Erythroblast (primary cell): ENCODE results near the gene LMBRD2.

ENCODE experiments used
- DNase-seq, 2 experiments: peaks; one replicate each; lab custom pipeline; 2025; lab: John Stamatoyannopoulos, UW
- GATA1 ChIP-seq: IDR thresholded peaks from 2 replicates; pipeline ENCODE4 v1.6.1; 2011; ENCODE audit warnings: low read depth, mild to moderate bottlenecking, control low read depth, low read length, moderate library complexity
- POLR2A ChIP-seq: IDR thresholded peaks from 2 replicates; pipeline ENCODE4 v1.6.1; 2011; ENCODE audit warnings: mild to moderate bottlenecking, low read length

LMBRD2 gene

DNA sequence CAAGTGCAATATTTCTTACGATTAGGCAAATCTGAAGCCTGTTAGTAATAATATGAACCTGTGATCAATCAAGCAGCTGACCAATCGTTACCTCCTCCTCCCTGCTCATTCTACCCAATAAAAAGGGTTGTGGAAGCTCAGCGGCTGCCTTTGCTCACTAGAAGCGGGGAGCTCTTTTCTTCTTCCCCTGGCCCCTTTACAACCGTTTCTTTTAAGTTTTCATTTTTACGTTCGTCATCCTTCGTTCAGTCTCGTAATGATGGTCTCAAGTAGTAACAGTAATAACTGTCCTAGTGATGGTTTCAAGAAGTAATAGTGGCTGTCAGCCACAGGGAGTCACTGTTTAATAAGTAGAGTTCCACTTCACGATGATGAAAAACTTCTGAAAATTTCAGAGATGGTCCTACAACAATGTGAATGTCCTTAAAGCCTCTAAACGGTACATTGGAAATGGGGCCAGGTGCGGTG is 91.2 kb downstream of the LMBRD2 start:
- TF ChIP-seq GATA1: no peak
- no peak for TF ChIP-seq POLR2A
- DNase-seq: peak; percentile 4 to 14

DNA sequence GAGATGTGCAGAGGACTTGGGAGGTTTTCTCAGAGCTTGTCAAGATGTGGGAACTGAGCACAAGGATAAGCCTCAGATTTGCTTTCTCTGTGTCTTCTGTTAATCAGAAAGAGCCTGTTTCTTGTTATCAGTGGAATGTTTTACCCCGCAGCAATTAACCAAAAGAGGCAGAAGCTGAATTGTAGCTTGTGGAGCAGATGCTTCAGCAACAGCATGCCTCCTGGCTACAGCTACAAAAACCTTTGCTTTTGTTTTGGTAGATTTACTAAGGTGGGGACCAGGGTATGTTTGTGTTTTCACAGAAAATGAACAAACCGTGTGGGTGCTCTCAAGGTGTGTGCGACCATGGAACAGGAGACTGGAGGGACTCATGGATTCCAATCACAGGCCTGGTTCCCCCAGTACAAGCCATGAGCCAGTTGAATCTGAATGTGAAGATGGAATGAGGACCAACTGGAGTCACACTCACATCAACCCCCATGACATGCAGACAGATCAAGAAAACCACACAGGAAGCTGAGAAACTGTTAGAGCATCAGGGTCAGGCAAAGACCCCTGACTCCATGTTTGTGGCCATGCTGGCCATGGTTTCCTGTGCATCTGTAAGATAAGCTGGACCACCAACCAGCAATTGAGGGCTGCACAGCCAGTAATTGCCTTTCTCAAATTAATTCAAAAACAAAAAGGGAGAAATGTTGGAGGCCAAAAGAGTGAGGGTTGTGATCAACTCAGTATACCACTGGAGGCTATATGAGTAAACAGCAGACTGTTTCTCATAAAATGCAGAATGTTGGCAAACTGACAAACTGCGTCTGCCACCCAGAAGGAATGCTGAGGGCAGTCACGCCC is 91.9 kb downstream of the LMBRD2 start:
- no peak for TF ChIP-seq GATA1
- TF ChIP-seq POLR2A: no peak
- no peak for DNase-seq

DNA sequence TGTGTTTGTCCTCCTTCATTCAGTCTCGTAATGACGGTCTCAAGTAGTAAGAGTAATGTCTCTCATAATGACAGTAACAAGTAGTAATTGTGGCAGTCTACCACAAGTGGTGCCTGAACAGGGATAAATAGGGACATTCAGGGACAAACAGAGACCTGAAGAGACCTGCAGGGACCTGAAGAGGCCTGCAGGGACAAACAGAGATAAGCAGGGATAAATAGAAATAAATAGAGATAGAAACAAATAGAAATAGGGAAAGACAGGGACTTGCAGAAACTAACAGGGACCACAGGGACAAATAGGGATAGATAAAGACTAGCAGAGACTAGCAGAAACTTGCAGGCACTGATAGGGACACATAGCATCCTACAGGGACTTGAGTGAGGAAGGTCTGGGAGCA is 92.9 kb downstream of the LMBRD2 start:
- no peak for DNase-seq
- TF ChIP-seq GATA1: no peak
- TF ChIP-seq POLR2A: no peak

DNA sequence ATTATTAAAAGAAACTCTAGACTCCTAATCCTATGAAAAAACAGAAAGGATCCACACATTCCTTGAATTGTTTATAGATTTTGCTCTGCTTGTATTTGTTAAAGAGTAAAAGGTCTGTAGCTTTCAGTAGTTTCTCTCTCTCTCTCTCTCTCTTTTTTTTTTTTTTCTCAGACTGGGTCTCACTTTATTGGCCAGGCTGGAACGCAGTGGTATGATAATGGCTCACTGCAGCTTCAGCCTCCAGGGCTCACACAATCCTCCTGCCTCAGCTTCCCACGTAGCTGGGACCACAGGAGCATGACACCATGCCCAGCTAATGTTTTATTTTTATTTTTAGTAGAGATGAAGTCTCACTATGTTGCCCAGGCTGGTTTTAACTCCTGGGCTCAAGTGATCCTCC is 94.3 kb downstream of the LMBRD2 start:
- DNase-seq: no peak
- no peak for TF ChIP-seq POLR2A
- TF ChIP-seq GATA1: no peak

DNA sequence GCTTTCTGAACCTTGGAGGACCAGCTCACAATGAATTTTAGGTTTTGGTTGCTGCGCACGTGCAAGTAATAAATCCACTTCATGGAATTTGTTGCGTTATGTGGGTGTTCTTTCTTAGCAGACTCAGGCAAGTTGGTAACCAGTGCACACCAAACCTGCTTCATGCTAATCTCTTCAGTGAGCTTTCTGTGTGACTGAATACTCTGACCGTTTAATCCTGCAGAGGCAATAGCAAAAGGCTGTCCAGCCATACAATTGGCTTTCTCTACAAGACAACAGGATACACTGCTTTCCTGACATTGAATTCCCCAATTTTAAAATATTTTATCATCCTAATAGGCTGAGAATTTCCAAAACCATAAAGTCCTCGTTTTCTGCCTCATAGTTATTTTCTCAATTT is 95.3 kb downstream of the LMBRD2 start:
- TF ChIP-seq POLR2A (no peak), GATA1 (no peak)
- DNase-seq: no peak

DNA sequence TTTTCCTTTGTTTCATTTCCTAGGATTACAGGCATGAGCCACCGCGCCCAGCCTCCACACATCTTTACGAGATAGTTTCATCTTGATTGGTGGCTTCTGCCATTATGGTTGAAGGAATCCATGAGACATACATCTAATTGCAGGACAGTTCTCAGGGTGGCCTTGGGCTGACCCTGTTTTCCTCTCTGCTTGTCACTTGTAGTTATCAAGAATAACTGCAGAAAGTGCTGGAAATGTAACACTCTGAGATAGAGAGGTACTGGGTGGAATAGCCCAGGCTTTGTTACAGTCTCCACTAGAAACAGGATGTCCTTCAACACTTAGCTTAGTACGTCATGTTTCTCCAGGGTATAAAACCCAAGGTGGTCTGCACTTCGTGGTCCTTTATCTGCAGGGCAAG is 95.7 kb downstream of the LMBRD2 start:
- TF ChIP-seq POLR2A: no peak
- no peak for TF ChIP-seq GATA1
- DNase-seq: no peak

DNA sequence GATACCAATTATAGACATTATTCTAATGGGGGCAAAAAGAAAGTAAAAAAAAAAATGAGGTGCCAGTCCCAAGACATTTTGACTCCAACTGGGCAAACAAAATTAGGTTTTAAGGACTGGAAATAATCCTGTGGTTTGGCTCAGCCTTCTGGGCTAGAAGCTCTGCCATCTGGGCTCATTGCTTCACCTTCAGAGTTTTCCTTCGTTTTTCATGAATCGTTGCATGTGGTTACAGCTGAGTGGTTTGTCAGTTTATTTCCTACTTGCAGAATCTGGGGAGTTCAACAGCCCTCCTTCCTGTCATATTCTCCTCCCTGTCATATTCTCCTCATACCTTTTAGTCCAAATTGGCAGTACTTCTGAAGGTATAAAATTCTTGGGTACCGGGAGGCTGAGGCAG is 97.0 kb downstream of the LMBRD2 start:
- TF ChIP-seq GATA1 (no peak), POLR2A (no peak)
- no peak for DNase-seq

DNA sequence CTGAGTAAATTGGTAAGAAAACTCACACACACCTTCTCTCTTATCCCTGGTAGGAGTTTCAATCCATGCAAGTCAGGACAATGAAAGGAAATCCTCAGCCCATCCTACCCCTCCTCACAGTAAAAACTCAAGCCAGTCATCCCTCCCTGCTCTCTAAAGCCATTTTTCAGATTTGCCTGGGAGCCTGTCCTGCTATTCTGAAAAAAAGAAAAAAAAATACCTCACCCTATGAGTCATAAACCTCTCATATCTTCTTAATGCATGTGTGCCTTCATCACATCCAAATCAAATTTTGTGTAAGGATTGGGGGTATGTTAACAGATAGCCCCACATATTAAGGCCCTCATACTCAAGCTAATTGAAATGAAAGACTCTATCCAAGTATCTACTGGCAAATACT is 99.1 kb downstream of the LMBRD2 start:
- no peak for DNase-seq
- no peak for TF ChIP-seq GATA1
- no peak for TF ChIP-seq POLR2A

DNA sequence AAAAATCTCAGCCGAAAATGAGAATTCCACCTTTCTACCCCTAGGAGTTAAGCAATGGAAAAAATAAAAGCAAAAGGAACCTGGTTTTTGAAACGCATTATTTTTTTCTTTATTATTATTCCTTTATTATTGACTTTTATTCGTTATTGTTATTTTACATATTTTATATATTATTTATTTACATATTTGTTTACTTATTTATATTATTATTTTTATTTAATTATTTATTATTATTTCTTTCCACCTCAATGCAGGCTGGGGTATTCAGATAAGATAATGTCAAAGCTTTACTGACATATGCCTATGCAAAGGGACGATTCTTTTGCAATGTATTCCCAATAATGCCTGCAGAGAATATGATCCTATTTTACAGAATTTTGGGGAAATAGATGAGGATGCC is 101.7 kb downstream of the LMBRD2 start:
- DNase-seq: no peak
- TF ChIP-seq POLR2A (no peak), GATA1 (no peak)
